Cardiac fibroblast (primary cell): Measurements from ENCODE around the gene WWC2.

Experiments used
- DNase-seq, 2 donors: peaks; one replicate each; pipeline versions ENCODE4 v3.0.0 to v3.0.0-alpha.2; 2010; ENCODE audit warnings: low read depth in 2 of 2
- H3K4me3 ChIP-seq, 2 donors: replicated peaks in 1 of 2; 1 replicate in 1 of 2; 2 replicates in 1 of 2; pipeline ENCODE4 v1.5.1; 2011; ENCODE audit warnings: low read depth in 2 of 2, low read length in 2 of 2, mild to moderate bottlenecking in 2 of 2, moderate library complexity in 1 of 2
- CTCF ChIP-seq: IDR thresholded peaks from one replicate; pipeline ENCODE4 v1.5.1; 2011; ENCODE audit warnings: low read depth, mild to moderate bottlenecking, low read length, inconsistent platforms

Gene WWC2

GRCh38 chr4:183175631-183176232 lies 76.7 kb downstream of the WWC2 start:
- peak; percentile 59 to 73 for DNase-seq
- no peak for TF ChIP-seq CTCF
- no peak overlapping the region for H3K4me3 ChIP-seq

DNA sequence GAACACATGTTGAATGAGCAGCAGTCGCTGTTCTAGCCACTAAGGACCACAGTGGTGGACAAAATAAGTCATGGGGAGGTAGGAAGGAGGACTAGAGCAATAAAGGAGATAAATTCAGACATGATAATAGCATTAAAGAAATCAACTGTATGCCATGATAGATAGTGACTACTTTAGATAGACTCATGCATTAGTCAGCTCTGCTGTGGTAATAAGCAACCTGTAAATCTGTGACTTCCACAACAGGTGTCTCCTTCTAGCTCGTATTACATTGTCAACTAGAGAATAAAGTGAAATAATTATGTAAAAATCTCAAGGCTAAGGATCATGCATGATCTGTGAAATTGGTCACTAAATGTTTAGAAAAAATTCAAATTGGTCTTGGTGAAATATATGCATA lies 77.9 kb downstream of the WWC2 start:
- H3K4me3 ChIP-seq, result no peak overlapping the region
- DNase-seq, result no peak
- no peak for TF ChIP-seq CTCF

DNA sequence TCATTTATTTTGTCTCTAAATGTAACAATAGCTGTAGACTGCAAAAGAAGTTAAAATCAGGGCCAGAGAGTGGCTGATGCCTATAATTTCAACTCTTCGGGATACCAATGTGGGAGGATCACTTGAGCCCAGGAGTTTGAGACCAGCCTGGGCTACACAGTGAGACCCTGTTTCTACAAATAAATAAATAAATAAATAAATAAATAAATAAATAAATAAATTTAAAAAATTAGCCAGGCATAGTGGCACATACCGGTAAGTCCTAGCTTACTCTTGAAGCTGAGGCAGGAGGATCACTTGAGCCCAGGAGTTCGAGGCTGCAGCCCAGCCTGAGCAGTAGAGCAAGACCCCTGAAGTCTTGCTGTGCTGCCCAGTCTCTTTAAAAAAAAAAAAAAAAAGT lies 79.1 kb downstream of the WWC2 start:
- H3K4me3 ChIP-seq, result no peak overlapping the region
- TF ChIP-seq CTCF, result no peak
- no peak for DNase-seq

GRCh38 chr4:183180096-183180495 lies 81.0 kb downstream of the WWC2 start:
- no peak overlapping the region for H3K4me3 ChIP-seq
- TF ChIP-seq CTCF, result no peak
- DNase-seq, result no peak

GRCh38 chr4:183180621-183181020 lies 81.6 kb downstream of the WWC2 start:
- DNase-seq, result no peak
- H3K4me3 ChIP-seq, result no peak overlapping the region
- no peak for TF ChIP-seq CTCF

- DNase-seq, result no peak
- H3K4me3 ChIP-seq, result no peak overlapping the region
- TF ChIP-seq CTCF, result no peak
These were observed 82.0 kb downstream of the WWC2 start for GRCh38 chr4:183181081-183181480.
